GM12878 (cell line): ENCODE results near the gene GABARAPL2. TPM values are rescaled to one million over a fixed set of nuclear protein-coding genes. Genes with fewer than 3 reads are reported as not detected.

Experiments used
- ATF7 ChIP-seq: fragments of 450-650 bp; IDR thresholded peaks from 2 replicates; pipeline ENCODE4 v1.6.1; 2016; ENCODE audit warnings: low read depth, mild to moderate bottlenecking
- BACH1 ChIP-seq: fragments of 450-650 bp; IDR thresholded peaks from 2 replicates; pipeline ENCODE4 v1.6.1; 2017; ENCODE audit warnings: mild to moderate bottlenecking, borderline replicate concordance
- BRCA1 ChIP-seq: IDR thresholded peaks from 2 replicates; pipeline ENCODE4 v1.6.1; 2011; ENCODE audit warnings: low read depth, low read length, improper control_type of control experiment
- CREM ChIP-seq: IDR thresholded peaks from 2 replicates; pipeline ENCODE4 v1.6.1; 2014; ENCODE audit warnings: antibody characterized with exemption, low read depth
- EGR1 ChIP-seq, 2 experiments: IDR thresholded peaks; 1 replicate in 1 of 2; 2 replicates in 1 of 2; pipeline ENCODE4 v1.6.1; 2011 to 2012; ENCODE audit warnings: low read depth in 2 of 2, low read length in 2 of 2, borderline replicate concordance in 1 of 2, mild to moderate bottlenecking in 1 of 2, moderate library complexity in 1 of 2
- ELK1 ChIP-seq: IDR thresholded peaks from 2 replicates; pipeline ENCODE4 v1.6.1; 2012; ENCODE audit warnings: low read depth, low read length, improper control_type of control experiment
- FOXK2 ChIP-seq: fragments of 450-650 bp; IDR thresholded peaks from 2 replicates; pipeline ENCODE4 v1.6.1; 2017; ENCODE audit warnings: mild to moderate bottlenecking, moderate library complexity
- IRF4 ChIP-seq: IDR thresholded peaks from 2 replicates; pipeline ENCODE4 v1.6.1; 2011; ENCODE audit warnings: low read depth, low read length
- MTA3 ChIP-seq: IDR thresholded peaks from 2 replicates; pipeline ENCODE4 v1.6.1; 2012; ENCODE audit warnings: low read length, inconsistent platforms, borderline replicate concordance
- MXI1 ChIP-seq: fragments of 150-350 bp; IDR thresholded peaks from 2 replicates; pipeline ENCODE4 v1.6.1; 2011; ENCODE audit warnings: low read depth, mild to moderate bottlenecking, inconsistent platforms, low read length, improper control_type of control experiment
- NBN ChIP-seq: fragments of 450-650 bp; IDR thresholded peaks from 2 replicates; pipeline ENCODE4 v1.6.1; 2016
- NFXL1 ChIP-seq: fragments of 450-650 bp; IDR thresholded peaks from 2 replicates; pipeline ENCODE4 v1.6.1; 2017; ENCODE audit warnings: antibody characterized with exemption, mild to moderate bottlenecking, borderline replicate concordance
- NRF1 ChIP-seq: conservative IDR thresholded peaks from 2 replicates; pipeline ENCODE4 v1.6.1; 2011; ENCODE audit warnings: mild to moderate bottlenecking, low read depth, low read length, improper control_type of control experiment
- PML ChIP-seq: IDR thresholded peaks from 2 replicates; pipeline ENCODE4 v1.6.1; 2012; ENCODE audit warnings: low read length, inconsistent platforms
- RAD21 ChIP-seq: IDR thresholded peaks from 2 replicates; pipeline ENCODE4 v1.6.1; 2011; ENCODE audit warnings: mild to moderate bottlenecking, low read depth, low read length, moderate library complexity; ENCODE audit not compliant: insufficient read depth
- REST ChIP-seq: IDR thresholded peaks from 2 replicates; pipeline ENCODE4 v1.6.1; 2012; ENCODE audit warnings: mild to moderate bottlenecking, low read depth, low read length
- RFX5 ChIP-seq: IDR thresholded peaks from 2 replicates; pipeline ENCODE4 v1.6.1; 2011; ENCODE audit warnings: low read depth, low read length, improper control_type of control experiment
- SIN3A ChIP-seq: IDR thresholded peaks from 2 replicates; pipeline ENCODE4 v1.6.1; 2012; ENCODE audit warnings: low read depth, low read length, improper control_type of control experiment
- SMC3 ChIP-seq: IDR thresholded peaks from 2 replicates; pipeline ENCODE4 v1.6.1; 2011; ENCODE audit warnings: low read length, improper control_type of control experiment, borderline replicate concordance
- SPI1 ChIP-seq: IDR thresholded peaks from 2 replicates; pipeline ENCODE4 v1.6.1; 2011; ENCODE audit warnings: low read depth, mild to moderate bottlenecking, low read length, moderate library complexity, borderline replicate concordance; ENCODE audit not compliant: insufficient read depth
- TAF1 ChIP-seq: IDR thresholded peaks from 2 replicates; pipeline ENCODE4 v1.6.1; 2011; ENCODE audit warnings: mild to moderate bottlenecking, low read depth, low read length, borderline replicate concordance
- ZBTB40 ChIP-seq: fragments of 450-650 bp; IDR thresholded peaks from 2 replicates; pipeline ENCODE4 v1.6.1; 2016; ENCODE audit warnings: mild to moderate bottlenecking, moderate library complexity, borderline replicate concordance
- ZNF622 ChIP-seq: fragments of 450-650 bp; IDR thresholded peaks from 2 replicates; pipeline ENCODE4 v1.6.1; 2017; ENCODE audit warnings: mild to moderate bottlenecking, inconsistent platforms
- polyA plus RNA-seq, 11 experiments: library from polyadenylated mRNA; depleted of rRNA in 4 of 11; unstranded in 6 of 11; stranded (reverse) in 5 of 11; fragments of >200 nt; fragmentation: Nextera tagmentation in 4 of 11; fragmentation: Illumina TruSeq in 1 of 11; extraction: Ambion mirVana in 4 of 11; extraction: Trizol in 1 of 11; gene quantifications; 1 replicate in 1 of 11; 2 replicates in 10 of 11; pipeline versions ENCODE4 v1.2.1 to v1.2.3, GENCODE V29; 2011 to 2016; ENCODE audit warnings: inconsistent platforms in 2 of 11, missing spikeins in 2 of 11, low read depth in 1 of 11
- total RNA-seq, 4 experiments: library from RNA; depleted of rRNA in 3 of 4; stranded (reverse); fragments of >200 nt in 3 of 4; fragmentation: Illumina TruSeq in 1 of 4; extraction: Trizol in 1 of 4; gene quantifications; 2 replicates each; pipeline versions ENCODE4 v1.2.1 to v1.2.3, GENCODE V29; 2013 to 2021

GABARAPL2 gene
- total and polyA plus RNA-seq, 10 of the 15 experiments (the other 5 are each of a cell fraction or from before 2014, with no cell fraction given) = 61.9 to 359 (median 128) TPM

- TF ChIP-seq REST (no peak), NFXL1 (no peak), FOXK2 (no peak), NBN (peak; percentile 100), RAD21 (no peak), ZNF622 (no peak), SMC3 (no peak), PML (peak; percentile 89), IRF4 (no peak), TAF1 (peak; percentile 75), BACH1 (0 out of 2 replicates have a peak, but pooled peaks have one; percentile 32), MTA3 (no peak), EGR1 (IDR thresholded peaks at IDR 0.05; ENCODE audit: borderline replicate concordance in 1 of 2, low read depth in 2 of 2, low read length in 2 of 2) (peak in 1 of 2 experiments; percentile 70; a peak in 1 of 3 replicates), NRF1 (no peak), BRCA1 (peak; percentile 90), CREM (peak; percentile 98), ELK1 (no peak), SIN3A (peak; percentile 91), ATF7 (peak; percentile 93), ZBTB40 (peak; percentile 93), SPI1 (no peak), MXI1 (peak; percentile 97), RFX5 (0 out of 2 replicates have a peak, but pooled peaks have one; percentile 20)
Observed at GRCh38 chr16:75622761-75623605, 56.8 kb downstream of the GABARAPL2 start, which contains the start of gene ADAT1 (continued).
